Hepatocyte (in vitro differentiated cells): ENCODE measurements around the gene C11orf71. TPM values are rescaled to one million over a fixed set of nuclear protein-coding genes. Genes with fewer than 3 reads are reported as not detected.

Experiments
- DNase-seq: peaks from one replicate; pipeline ENCODE4 v3.0.0-alpha.2; 2016; ENCODE audit warnings: low spot score
- H2AFZ ChIP-seq: fragments of 200-600 bp; sonication (generic); 2 replicates; pipeline ENCODE4 v1.6.0; 2016; ENCODE audit warnings: antibody characterized with exemption, mild to moderate bottlenecking
- H3K27ac ChIP-seq: fragments of 200-600 bp; sonication (generic); 2 replicates; pipeline ENCODE4 v1.5.1; 2016; ENCODE audit warnings: mild to moderate bottlenecking
- H3K27me3 ChIP-seq: fragments of 200-600 bp; sonication (generic); 2 replicates; pipeline ENCODE4 v1.6.1; 2016
- H3K36me3 ChIP-seq: fragments of 200-600 bp; sonication (generic); replicated peaks from 2 replicates; pipeline ENCODE4 v1.5.1; 2016; ENCODE audit warnings: low read depth; ENCODE audit not compliant: insufficient read depth
- H3K4me1 ChIP-seq: fragments of 200-600 bp; sonication (generic); 2 replicates; pipeline ENCODE4 v1.5.1; 2016; ENCODE audit warnings: mild to moderate bottlenecking, moderate library complexity; ENCODE audit not compliant: insufficient read depth
- H3K4me2 ChIP-seq: fragments of 200-600 bp; sonication (generic); 2 replicates; pipeline ENCODE4 v1.6.0; 2016
- H3K4me3 ChIP-seq: fragments of 200-600 bp; sonication (generic); 2 replicates; pipeline ENCODE4 v1.5.1; 2016; ENCODE audit warnings: mild to moderate bottlenecking
- H3K79me2 ChIP-seq: fragments of 200-600 bp; sonication (generic); 2 replicates; pipeline ENCODE4 v1.6.0; 2017; ENCODE audit warnings: mild to moderate bottlenecking
- H3K9me2 ChIP-seq: fragments of 200-600 bp; sonication (generic); replicated peaks from 2 replicates; pipeline ENCODE4 v1.6.0; 2017; ENCODE audit warnings: mild to moderate bottlenecking; ENCODE audit not compliant: insufficient read depth
- H3K9me3 ChIP-seq: fragments of 200-600 bp; sonication (generic); 2 replicates; pipeline ENCODE4 v1.5.1; 2016; ENCODE audit warnings: low read depth, mild to moderate bottlenecking
- H4K20me1 ChIP-seq: fragments of 200-600 bp; sonication (generic); 2 replicates; pipeline ENCODE4 v1.6.0; 2016; ENCODE audit warnings: mild to moderate bottlenecking; ENCODE audit not compliant: insufficient read depth, poor library complexity, severe bottlenecking
- CTCF ChIP-seq: fragments of 200-600 bp; sonication (generic); IDR thresholded peaks from 2 replicates; pipeline ENCODE4 v1.5.1; 2016; ENCODE audit warnings: antibody characterized with exemption, mild to moderate bottlenecking; ENCODE audit not compliant: poor library complexity
- EZH2 ChIP-seq: fragments of 200-600 bp; sonication (generic); IDR thresholded peaks from 2 replicates; pipeline ENCODE4 v1.6.1; 2016; ENCODE audit warnings: antibody characterized with exemption, mild to moderate bottlenecking, borderline replicate concordance
- EZH2phosphoT487 ChIP-seq: fragments of 200-600 bp; sonication (generic); IDR thresholded peaks from one replicate; pipeline ENCODE4 v1.6.1; 2018; ENCODE audit warnings: antibody characterized with exemption, mild to moderate bottlenecking, low read depth, moderate library complexity; ENCODE audit not compliant: unreplicated experiment, severe bottlenecking
- WGBS: methylation state at CpG from one replicate; pipeline ENCODE4 v1.1.6; 2016; ENCODE audit warnings: low lambda C conversion rate; ENCODE audit errors: missing lambda C conversion rate; 5-methylcytosine and 5-hydroxymethylcytosine counted together
- polyA plus RNA-seq: library from polyadenylated mRNA; unstranded; fragments of >200 nt; fragmentation: Nextera tagmentation; extraction: Ambion mirVana; gene quantifications from 2 replicates; pipeline ENCODE4 v1.2.1, GENCODE V29; 2016
- total RNA-seq: library from RNA; depleted of rRNA; stranded (reverse); fragments of >200 nt; gene quantifications from 2 replicates; pipeline ENCODE4 v1.2.3, GENCODE V29; 2014

The C11orf71 gene
- total and polyA plus RNA-seq, 2 experiments from 2014 or later: 6.4 to 8.1 TPM

- peaks cover 15% of the 10 kb centered on the region for H3K4me1 ChIP-seq
- peak overlapping the region; percentile 47 for H2AFZ ChIP-seq
- TF ChIP-seq CTCF: no peak
- TF ChIP-seq EZH2: no peak
- TF ChIP-seq EZH2phosphoT487: no peak
- no peaks in the 10 kb centered on the region for H3K36me3 ChIP-seq
- 3% methylated on average over 4 of the region's 4 CpGs for WGBS
- peak overlapping the region; percentile 76 for H3K4me2 ChIP-seq
- DNase-seq: no peak
- no peaks in the 10 kb centered on the region for H3K9me3 ChIP-seq
- H3K27ac ChIP-seq: peak overlapping the region; percentile 99
- H4K20me1 ChIP-seq: peaks cover 24% of the 10 kb centered on the region
- no peaks in the 10 kb centered on the region for H3K9me2 ChIP-seq
- peaks cover 69% of the 10 kb centered on the region for H3K79me2 ChIP-seq
- peak overlapping the region; percentile 68 for H3K4me3 ChIP-seq
- no peaks in the 10 kb centered on the region for H3K27me3 ChIP-seq
Observed at GRCh38 chr11:114401311-114401710, 1.0 kb upstream of the C11orf71 start.

GRCh38 chr11:114400915-114401223, 558 bp upstream of the C11orf71 start:
- Histone ChIP-seq H3K36me3 (no peaks in the 10 kb centered on the region), H4K20me1 (peaks cover 24% of the 10 kb centered on the region), H3K79me2 (peaks cover 64% of the 10 kb centered on the region), H2AFZ (peak overlapping the region; percentile 47), H3K4me3 (peak overlapping the region; percentile 68), H3K4me1 (peaks cover 15% of the 10 kb centered on the region), H3K9me2 (no peaks in the 10 kb centered on the region), H3K27ac (peak overlapping the region; percentile 99), H3K27me3 (no peaks in the 10 kb centered on the region), H3K4me2 (peak overlapping the region; percentile 76), H3K9me3 (no peaks in the 10 kb centered on the region)
- WGBS: 3% methylated on average over 8 of the region's 8 CpGs
- DNase-seq: no peak
- TF ChIP-seq EZH2: no peak
- no peak for TF ChIP-seq CTCF
- no peak for TF ChIP-seq EZH2phosphoT487

DNA sequence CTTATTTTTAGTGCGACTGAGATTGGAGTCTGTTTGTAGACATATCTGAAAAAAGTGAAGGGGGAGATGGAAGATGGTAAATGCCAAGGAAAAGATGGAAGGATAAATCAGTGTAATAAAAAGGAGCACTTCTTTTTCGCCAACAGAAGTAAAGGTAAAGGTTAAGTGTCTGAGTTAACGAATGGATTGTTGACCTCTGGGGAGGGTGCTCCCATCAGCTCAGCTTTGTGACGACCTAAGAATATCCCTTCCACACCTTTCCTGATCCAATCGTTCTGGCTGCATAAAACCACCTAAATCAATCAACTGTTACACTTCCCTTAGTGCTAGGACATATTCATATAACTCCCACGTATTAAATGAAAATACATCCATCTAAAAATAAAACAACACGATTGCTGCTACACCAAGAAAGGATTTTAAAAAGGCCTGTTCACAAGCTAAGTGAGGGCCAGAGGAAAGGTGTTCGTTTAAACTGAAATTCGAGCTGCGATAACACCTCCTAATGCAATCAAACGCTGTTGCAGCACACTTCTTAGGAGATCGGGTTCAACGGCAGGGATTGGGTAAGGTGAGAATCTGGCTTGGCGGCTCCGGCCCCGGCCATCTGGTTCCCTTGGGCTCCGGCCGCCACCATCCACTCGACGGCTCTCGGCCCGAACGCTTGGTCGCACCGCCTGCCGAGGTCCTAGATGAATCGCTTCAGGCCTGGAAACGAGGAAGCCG, 658 bp downstream of the C11orf71 start:
- no peaks in the 10 kb centered on the region for H3K9me3 ChIP-seq
- H3K9me2 ChIP-seq: no peaks in the 10 kb centered on the region
- WGBS: 3% methylated on average over 29 of the region's 29 CpGs
- H3K36me3 ChIP-seq: no peaks in the 10 kb centered on the region
- peak; percentile 19 for DNase-seq
- peak overlapping the region; percentile 46 for H2AFZ ChIP-seq
- H3K79me2 ChIP-seq: peaks cover 52% of the 10 kb centered on the region
- H3K27ac ChIP-seq: peak overlapping the region; percentile 99
- peaks cover 13% of the 10 kb centered on the region for H4K20me1 ChIP-seq
- H3K4me2 ChIP-seq: peak overlapping the region; percentile 79
- TF ChIP-seq EZH2: no peak
- TF ChIP-seq CTCF: no peak
- TF ChIP-seq EZH2phosphoT487: no peak
- peak overlapping the region; percentile 31 for H3K4me3 ChIP-seq
- H3K27me3 ChIP-seq: no peaks in the 10 kb centered on the region
- H3K4me1 ChIP-seq: peaks cover 15% of the 10 kb centered on the region
